NCI-H1092 (cell line): ENCODE results near the gene PPP2R2B.
"Not testable (repeated sequence)": the region's sequence is repeated elsewhere in the genome, so short reads cannot be mapped to it uniquely, and the experiment has no call there.

ENCODE experiments used
- DNase-seq: peaks from one replicate; lab custom pipeline; 2025; lab: John Stamatoyannopoulos, UW

The PPP2R2B gene

GRCh38 chr5:146744068-146744745 lies 134.3 kb downstream of the PPP2R2B start:
- DNase-seq = no peak

- DNase-seq = no peak
These were observed 143.5 kb downstream of the PPP2R2B start for GRCh38 chr5:146734936-146735577.

DNA sequence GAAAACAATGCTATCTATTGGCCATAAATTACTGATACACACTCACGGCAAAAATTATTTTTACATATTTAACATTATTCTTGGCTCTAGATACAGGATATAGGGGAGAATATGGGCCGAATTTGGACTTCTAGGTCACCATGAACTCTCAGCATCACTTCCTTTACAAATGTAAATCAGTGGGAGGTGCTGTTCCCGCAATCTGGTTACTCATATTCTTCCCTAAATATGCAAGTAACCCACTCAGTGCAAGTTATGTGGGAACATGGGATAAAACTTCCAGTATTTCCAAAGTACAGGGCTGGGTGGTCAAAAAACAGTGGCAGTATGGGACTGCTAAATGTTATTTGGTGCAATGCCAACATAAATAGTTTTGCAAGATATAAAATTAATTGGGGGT lies 145.6 kb downstream of the PPP2R2B start:
- DNase-seq = no peak

GRCh38 chr5:146731909-146732659 lies 146.5 kb downstream of the PPP2R2B start:
- DNase-seq = no peak

DNA sequence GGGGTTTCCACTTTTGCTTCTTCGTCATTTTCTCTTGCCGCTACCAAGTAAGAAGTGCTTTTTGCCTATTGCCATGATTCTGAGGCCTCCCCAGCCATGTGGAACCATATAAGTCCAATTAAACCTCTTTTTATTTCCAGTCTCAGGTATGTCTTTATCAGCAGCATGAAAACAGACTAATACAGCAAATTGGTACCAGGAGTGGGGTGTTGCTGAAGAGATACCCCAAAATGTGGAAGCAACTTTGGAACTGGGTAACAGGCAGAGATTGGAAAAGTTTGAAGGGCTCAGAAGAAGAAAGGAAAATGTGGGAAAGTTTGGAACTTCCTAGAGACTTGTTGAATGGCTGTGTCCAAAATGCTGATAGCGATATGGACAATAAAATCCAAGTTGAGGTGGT lies 149.8 kb downstream of the PPP2R2B start:
- not testable (repeated sequence) for DNase-seq

GRCh38 chr5:146726891-146727290 lies 151.7 kb downstream of the PPP2R2B start:
- no peak for DNase-seq

- no peak for DNase-seq
These were observed 152.5 kb downstream of the PPP2R2B start for GRCh38 chr5:146726020-146726419.

DNA sequence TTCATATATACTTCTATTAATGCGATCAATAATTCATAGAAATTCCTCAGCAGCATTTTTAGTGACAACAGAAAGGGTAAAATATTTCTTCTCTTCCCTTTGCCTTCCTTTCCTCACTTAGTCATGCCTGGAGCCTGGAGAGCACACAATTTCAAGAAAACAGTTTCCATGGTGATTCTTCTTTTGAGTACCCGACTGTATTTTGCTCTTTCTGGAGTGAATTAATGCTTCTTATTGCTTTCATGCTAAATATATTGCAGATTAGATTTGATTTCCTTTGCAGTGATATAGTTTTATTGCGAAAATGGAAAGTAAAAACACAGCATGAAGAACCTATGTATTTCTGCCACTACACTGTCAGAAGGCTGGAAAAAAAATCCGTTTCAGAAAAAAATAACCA lies 153.5 kb downstream of the PPP2R2B start:
- no peak for DNase-seq

- no peak for DNase-seq
These were observed 156.2 kb downstream of the PPP2R2B start for GRCh38 chr5:146722361-146722779.

DNA sequence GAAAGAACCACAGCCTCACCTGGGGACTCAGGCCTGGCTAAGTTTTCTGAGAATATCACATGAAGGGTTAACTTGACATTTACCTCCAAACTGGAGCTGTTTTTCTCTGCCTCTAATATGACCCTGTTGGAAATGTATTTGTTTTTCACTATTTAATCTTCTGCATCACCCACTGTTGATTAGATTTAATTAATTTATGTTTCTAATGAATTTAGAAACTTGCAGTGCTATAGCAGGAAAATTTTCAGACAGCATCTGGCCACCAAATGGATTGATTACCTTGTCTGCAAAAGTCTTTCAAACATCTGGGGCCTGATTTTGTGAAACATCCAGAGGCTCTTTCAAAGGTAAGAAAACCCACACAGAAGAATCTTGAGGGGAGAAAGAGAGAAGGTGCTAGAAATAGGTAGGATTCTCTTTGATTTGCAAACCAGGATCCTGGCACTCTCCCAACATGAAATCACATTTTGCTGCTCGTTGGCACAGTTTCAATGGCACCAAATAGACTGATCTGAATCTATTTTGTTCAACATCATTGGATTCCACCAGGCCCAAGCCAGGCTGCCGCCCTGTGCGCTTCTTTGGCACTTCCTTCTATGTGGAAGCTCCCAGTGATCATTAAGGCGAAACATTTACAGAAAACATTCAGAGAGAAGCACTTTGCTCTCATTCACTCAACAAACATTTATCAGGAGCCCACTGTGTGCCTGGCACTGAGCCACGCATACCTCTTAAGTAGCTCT lies 157.3 kb downstream of the PPP2R2B start:
- DNase-seq = no peak

DNA sequence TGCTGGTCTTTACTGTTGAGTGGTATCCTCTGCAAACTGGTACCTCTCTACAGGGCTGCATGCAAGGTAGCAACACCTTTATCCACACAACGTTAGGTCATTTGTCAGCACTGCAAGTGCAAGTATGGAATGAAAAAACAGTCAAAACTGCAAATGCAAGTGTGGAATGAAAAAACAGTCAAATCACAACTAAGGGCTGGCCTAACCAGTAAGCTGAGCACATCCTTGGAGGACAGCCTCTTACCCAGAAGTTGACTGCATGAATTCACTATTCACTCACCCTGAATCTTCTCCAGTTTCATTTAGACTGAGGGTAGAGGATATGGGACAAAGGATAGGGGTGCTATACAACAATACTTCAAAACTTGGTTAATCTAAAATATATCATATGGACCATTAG lies 158.4 kb downstream of the PPP2R2B start:
- no peak for DNase-seq

DNA sequence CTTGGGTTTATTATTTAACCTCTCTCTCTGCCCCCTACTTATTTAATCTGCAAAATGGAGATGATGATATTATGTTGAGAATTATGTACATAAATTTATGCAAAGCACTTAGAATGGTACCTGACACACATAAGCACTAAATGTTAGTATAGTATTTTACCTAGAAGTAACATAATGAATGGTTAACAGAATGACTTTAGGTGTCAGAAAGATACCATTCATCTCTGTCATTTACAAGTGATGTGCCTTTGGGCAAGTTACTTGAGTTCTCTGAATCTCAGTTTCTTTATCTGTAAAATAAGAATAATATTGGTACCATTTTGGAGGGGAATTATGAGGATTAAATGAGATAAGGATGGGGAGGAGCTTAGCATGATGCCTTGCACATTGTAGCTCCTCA lies 159.4 kb downstream of the PPP2R2B start:
- no peak for DNase-seq

GRCh38 chr5:146718609-146719008 lies 159.9 kb downstream of the PPP2R2B start:
- DNase-seq = no peak

DNA sequence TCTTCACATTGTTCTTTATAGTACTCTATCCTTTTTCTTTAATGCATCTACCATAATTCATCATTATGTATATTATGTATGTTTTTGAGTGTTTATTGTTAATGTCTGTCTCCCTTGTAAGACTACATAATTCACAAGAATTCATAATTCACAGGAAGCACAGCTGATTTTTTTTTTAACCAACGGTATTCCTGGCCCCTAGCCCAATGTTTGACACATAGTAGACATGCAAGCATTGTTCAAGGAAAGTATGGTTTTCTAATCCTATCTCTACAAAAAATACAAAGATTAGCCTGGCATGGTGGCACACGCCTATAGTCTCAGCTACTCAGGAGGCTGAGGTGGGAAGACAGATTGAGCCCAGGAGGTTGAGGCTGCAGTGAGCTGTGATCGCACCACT lies 160.6 kb downstream of the PPP2R2B start:
- no peak for DNase-seq

DNA sequence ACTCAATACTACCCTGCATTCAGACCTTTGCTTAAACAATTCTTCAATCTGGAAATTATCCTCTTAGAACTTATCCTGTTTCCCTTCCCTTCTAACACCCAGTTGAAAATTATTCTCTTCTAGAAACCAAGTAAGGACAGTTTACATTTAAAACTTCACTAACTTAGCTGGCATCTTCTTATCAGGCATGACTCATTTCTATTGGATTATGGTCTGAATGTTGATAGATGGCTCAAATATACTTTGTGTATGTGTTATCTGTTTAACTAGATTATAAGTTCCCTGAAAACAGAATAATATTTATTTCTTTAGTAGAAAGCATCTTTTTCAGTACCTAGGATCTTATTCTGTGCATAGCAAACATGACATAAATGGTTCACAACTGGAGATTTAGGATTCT lies 161.9 kb downstream of the PPP2R2B start:
- no peak for DNase-seq

DNA sequence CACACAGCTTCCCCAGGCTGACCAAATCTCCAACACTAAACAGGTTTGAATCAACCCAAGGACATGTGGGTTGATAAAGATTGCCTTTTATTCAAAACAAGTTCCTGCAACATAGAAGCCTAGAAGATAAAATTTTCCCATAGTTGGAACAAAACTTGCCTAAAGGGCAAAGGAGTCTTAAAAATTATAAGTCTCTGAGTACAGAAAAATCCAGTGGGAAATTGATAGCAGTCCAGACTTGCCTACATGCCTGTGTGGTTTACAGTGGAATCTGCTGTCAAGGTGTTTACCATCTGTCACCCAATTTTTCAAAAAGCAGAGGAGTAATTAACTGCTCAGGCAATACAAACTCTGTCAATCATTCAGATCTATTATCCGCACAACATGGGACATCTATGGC lies 168.2 kb downstream of the PPP2R2B start:
- no peak for DNase-seq

DNA sequence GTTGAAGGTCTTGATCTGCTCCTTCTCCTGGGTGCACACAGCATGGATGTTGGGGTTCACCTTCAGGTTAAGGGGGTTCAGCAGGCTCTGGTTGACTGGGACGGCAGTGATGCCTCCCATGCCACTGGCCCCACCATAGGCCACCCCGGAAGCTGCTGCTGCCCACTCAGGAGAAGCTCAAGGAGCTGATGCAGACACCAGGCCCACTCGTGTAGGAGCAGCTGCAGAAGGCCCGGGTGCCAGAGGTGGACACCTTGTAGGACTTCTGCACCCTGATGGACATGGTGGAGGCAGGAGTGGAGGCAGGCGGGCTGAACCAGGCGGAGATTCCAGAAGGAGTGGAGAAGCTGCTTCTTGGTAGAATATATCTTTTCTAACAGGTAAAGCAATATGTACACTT lies 171.2 kb downstream of the PPP2R2B start:
- no peak for DNase-seq

- no peak for DNase-seq
These were observed 172.1 kb downstream of the PPP2R2B start for GRCh38 chr5:146706321-146706972.

- no peak for DNase-seq
These were observed 173.4 kb downstream of the PPP2R2B start for GRCh38 chr5:146704949-146705665.

DNA sequence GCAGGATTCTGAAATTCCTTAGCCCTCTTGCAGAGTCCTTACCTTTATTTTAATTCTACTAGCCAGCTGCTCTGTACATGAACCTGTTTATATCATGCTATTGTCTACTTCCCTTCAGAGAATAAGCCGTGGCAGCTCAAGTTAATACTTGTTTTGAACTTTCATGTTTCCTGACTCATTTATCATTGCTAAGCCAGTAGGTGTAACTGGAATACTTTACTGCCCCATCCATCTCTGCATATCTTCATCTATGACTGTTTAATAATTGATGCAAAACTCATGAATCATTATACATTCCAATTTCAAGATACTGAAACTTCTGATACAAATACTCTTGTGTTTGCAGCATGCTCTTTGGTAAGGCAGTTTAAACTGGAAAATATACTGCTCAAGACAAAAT lies 174.7 kb downstream of the PPP2R2B start:
- DNase-seq = no peak

DNA sequence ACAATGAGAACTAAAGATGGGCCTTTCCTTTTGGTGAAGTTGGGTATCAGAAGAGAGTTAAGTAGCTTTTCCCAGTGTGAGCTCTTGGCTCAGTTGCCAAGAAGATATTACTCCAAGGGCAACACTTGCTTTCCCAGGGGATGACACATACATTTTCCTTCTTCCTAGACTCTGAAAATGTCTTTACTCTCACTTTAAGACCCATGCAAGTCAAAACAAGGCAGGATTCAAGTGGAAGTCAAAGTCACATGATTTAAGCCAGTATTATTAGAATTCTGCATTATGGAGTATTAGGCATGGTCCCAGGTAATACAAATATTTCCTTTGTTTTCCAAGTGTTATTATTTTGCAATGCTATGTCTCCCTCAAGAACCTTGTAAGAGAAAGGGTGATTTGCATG lies 175.1 kb downstream of the PPP2R2B start:
- DNase-seq = no peak
